ENCODE data around the gene TLE6.

DNA sequence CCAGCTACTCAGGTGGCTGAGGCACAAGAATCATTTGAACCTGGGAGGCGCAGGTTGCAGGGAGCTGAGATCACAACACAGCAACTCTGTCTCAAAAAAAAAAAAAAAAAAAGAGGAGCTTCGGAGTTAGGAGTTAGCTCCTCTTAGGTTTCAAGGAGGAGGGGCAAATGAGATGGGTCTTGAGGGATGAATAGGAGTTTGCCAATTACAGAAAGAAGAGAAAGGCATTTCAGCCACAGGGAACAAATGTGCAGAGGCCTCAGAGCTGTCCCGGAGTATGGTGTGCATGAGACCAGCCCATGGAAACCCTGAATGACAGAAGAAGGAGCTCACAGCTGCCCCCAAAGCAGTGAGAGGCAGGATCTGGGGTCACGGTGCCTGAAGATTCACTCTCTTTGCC, 27.2 kb downstream of the TLE6 start:
- TF ChIP-seq, protein P1, sequence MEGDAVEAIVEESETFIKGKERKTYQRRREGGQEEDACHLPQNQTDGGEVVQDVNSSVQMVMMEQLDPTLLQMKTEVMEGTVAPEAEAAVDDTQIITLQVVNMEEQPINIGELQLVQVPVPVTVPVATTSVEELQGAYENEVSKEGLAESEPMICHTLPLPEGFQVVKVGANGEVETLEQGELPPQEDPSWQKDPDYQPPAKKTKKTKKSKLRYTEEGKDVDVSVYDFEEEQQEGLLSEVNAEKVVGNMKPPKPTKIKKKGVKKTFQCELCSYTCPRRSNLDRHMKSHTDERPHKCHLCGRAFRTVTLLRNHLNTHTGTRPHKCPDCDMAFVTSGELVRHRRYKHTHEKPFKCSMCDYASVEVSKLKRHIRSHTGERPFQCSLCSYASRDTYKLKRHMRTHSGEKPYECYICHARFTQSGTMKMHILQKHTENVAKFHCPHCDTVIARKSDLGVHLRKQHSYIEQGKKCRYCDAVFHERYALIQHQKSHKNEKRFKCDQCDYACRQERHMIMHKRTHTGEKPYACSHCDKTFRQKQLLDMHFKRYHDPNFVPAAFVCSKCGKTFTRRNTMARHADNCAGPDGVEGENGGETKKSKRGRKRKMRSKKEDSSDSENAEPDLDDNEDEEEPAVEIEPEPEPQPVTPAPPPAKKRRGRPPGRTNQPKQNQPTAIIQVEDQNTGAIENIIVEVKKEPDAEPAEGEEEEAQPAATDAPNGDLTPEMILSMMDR (IDR thresholded peaks at IDR 0.05; ENCODE audit: low read length), result no peak
- TF ChIP-seq EZH2phosphoT487 (IDR thresholded peaks at IDR 0.05; ENCODE audit: low read length) (no peak), EZH2 (optimal IDR thresholded peaks at IDR 0.05; ENCODE audit: low read depth, low read length) (no peak)
